ENCODE results near the gene ITGAD.

ITGAD gene

DNA sequence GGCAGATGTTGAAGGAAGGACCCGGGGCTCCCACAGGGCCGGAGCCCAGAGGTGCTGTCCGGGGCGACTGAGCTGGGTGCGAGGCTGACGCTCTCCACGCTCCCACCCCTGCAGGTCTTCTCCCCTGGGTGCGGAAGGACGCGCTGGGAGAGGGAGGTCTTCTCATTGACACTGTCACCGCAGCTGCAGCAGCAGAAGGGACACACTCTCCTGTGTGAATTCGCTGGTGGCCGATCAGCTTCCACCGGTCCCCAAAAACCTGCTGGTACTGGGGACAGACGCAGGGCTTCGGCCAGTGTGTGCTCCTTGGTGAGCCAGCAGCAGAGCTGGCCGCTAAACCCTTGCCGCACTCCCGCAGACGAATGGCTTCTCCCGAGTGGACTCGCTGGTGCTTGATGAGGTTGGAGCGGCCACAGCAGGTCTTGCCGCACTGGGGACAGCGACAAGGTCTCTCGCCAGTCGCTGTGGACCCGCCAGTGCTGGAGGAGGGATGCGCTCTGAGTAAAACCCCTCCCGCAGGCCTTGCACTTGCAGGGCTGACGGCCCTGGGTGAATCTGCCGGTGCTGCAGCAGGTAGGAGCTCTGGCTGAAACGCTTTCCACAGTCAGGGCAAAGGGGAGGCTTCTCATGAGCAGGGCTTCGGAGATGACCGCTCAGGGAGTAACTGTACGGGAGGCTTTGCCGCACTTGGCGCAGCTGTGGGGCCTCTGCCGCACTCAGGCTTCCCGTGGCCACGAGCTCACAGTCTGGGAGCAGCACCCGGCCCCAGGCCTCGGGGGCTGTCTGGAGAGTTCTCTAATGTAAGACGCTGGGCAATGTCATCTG lies 43.3 kb downstream of the ITGAD start:
- TF ChIP-seq CEBPB (IDR thresholded peaks at IDR 0.05) = no peak
- TF ChIP-seq, protein P1, sequence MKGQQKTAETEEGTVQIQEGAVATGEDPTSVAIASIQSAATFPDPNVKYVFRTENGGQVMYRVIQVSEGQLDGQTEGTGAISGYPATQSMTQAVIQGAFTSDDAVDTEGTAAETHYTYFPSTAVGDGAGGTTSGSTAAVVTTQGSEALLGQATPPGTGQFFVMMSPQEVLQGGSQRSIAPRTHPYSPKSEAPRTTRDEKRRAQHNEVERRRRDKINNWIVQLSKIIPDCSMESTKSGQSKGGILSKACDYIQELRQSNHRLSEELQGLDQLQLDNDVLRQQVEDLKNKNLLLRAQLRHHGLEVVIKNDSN (IDR thresholded peaks at IDR 0.05) = no peak
- no peak for TF ChIP-seq EP300 (IDR thresholded peaks at IDR 0.05; ENCODE audit: borderline replicate concordance)
- no peak for TF ChIP-seq CREB1 (IDR thresholded peaks at IDR 0.05; ENCODE audit: low read depth)
- no peak for TF ChIP-seq ZBTB7A (IDR thresholded peaks at IDR 0.05; ENCODE audit: low read depth)
- TF ChIP-seq EGR1 (IDR thresholded peaks at IDR 0.05) = no peak
- no peak for TF ChIP-seq YY1 (IDR thresholded peaks at IDR 0.05; ENCODE audit: low read depth)
- no peak for TF ChIP-seq TCF12 (IDR thresholded peaks at IDR 0.05; ENCODE audit: low read depth)
- no peak for TF ChIP-seq RAD21 (IDR thresholded peaks at IDR 0.05; ENCODE audit: low read depth)

GRCh38 chr16:31438414-31438813 lies 45.3 kb downstream of the ITGAD start:
- TF ChIP-seq EGR1 (IDR thresholded peaks at IDR 0.05) = no peak
- TF ChIP-seq TAF1 (IDR thresholded peaks at IDR 0.05; ENCODE audit: low read depth) = no peak
- TF ChIP-seq TCF12 (IDR thresholded peaks at IDR 0.05; ENCODE audit: low read depth) = no peak
- TF ChIP-seq, protein P1 (IDR thresholded peaks at IDR 0.05) = no peak
- no peak for TF ChIP-seq CREB1 (IDR thresholded peaks at IDR 0.05; ENCODE audit: low read depth)
- no peak for TF ChIP-seq RAD21 (IDR thresholded peaks at IDR 0.05; ENCODE audit: low read depth)
- no peak for TF ChIP-seq CEBPB (IDR thresholded peaks at IDR 0.05)
- no peak for TF ChIP-seq FOXM1 (IDR thresholded peaks at IDR 0.05; ENCODE audit: borderline replicate concordance, low read depth)
- no peak for TF ChIP-seq TEAD4 (IDR thresholded peaks at IDR 0.05)
- TF ChIP-seq, protein P2, sequence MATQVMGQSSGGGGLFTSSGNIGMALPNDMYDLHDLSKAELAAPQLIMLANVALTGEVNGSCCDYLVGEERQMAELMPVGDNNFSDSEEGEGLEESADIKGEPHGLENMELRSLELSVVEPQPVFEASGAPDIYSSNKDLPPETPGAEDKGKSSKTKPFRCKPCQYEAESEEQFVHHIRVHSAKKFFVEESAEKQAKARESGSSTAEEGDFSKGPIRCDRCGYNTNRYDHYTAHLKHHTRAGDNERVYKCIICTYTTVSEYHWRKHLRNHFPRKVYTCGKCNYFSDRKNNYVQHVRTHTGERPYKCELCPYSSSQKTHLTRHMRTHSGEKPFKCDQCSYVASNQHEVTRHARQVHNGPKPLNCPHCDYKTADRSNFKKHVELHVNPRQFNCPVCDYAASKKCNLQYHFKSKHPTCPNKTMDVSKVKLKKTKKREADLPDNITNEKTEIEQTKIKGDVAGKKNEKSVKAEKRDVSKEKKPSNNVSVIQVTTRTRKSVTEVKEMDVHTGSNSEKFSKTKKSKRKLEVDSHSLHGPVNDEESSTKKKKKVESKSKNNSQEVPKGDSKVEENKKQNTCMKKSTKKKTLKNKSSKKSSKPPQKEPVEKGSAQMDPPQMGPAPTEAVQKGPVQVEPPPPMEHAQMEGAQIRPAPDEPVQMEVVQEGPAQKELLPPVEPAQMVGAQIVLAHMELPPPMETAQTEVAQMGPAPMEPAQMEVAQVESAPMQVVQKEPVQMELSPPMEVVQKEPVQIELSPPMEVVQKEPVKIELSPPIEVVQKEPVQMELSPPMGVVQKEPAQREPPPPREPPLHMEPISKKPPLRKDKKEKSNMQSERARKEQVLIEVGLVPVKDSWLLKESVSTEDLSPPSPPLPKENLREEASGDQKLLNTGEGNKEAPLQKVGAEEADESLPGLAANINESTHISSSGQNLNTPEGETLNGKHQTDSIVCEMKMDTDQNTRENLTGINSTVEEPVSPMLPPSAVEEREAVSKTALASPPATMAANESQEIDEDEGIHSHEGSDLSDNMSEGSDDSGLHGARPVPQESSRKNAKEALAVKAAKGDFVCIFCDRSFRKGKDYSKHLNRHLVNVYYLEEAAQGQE (IDR thresholded peaks at IDR 0.05; ENCODE audit: low read depth) = no peak
- TF ChIP-seq ZBTB7A (IDR thresholded peaks at IDR 0.05; ENCODE audit: low read depth) = no peak

GRCh38 chr16:31439519-31439918 lies 46.4 kb downstream of the ITGAD start:
- TF ChIP-seq, protein P2 (IDR thresholded peaks at IDR 0.05; ENCODE audit: low read depth) = no peak
- no peak for TF ChIP-seq NFIC (IDR thresholded peaks at IDR 0.05)
- TF ChIP-seq FOXM1 (IDR thresholded peaks at IDR 0.05; ENCODE audit: borderline replicate concordance, low read depth) = no peak
- no peak for TF ChIP-seq CEBPB (IDR thresholded peaks at IDR 0.05)
- no peak for TF ChIP-seq YY1 (IDR thresholded peaks at IDR 0.05; ENCODE audit: low read depth)
- no peak for TF ChIP-seq EP300 (IDR thresholded peaks at IDR 0.05; ENCODE audit: borderline replicate concordance)
- no peak for TF ChIP-seq RAD21 (IDR thresholded peaks at IDR 0.05; ENCODE audit: low read depth)
- no peak for TF ChIP-seq ZBTB7A (IDR thresholded peaks at IDR 0.05; ENCODE audit: low read depth)
- TF ChIP-seq CREB1 (IDR thresholded peaks at IDR 0.05; ENCODE audit: low read depth) = no peak
- TF ChIP-seq, protein P1 (IDR thresholded peaks at IDR 0.05) = no peak
- TF ChIP-seq, protein P3, sequence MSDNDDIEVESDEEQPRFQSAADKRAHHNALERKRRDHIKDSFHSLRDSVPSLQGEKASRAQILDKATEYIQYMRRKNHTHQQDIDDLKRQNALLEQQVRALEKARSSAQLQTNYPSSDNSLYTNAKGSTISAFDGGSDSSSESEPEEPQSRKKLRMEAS (IDR thresholded peaks at IDR 0.05) = no peak
- TF ChIP-seq TAF1 (IDR thresholded peaks at IDR 0.05; ENCODE audit: low read depth) = no peak
- TF ChIP-seq EGR1 (IDR thresholded peaks at IDR 0.05) = no peak
- no peak for TF ChIP-seq TEAD4 (IDR thresholded peaks at IDR 0.05)
- no peak for TF ChIP-seq TCF12 (IDR thresholded peaks at IDR 0.05; ENCODE audit: low read depth)

DNA sequence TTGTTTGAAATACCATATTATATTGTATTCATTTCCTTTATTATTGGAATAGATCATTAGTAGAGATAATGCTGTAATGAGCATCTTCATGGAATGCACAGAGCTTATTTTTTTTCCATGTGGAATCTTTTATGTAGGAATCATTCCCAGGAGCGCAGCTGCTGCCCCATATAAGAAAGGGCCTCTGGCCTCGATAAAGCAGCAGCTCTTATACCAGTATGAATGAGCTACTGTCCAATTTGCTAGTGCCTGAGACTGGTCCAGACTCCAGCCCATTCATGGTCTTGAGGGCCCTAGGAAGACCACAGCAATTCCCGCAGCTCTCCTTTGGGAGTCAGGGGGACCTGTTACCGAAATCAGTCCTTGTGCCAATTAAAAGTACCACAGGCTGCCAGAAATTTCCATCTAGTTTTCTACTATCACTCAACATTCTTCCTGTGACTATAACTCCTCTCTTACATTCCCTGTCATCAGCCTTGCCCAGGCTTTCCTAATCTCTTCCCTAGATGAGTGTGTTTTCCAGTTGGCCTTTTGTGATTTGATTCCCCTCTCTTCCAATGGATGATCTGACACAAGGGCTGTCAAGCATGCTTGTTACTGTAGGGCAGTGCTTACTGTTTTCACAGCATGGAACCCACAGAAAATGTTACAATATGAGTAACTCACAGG lies 47.5 kb downstream of the ITGAD start:
- TF ChIP-seq, protein P2 (IDR thresholded peaks at IDR 0.05; ENCODE audit: low read depth) = no peak
- TF ChIP-seq TEAD4 (IDR thresholded peaks at IDR 0.05) (no peak), TCF12 (IDR thresholded peaks at IDR 0.05; ENCODE audit: low read depth) (no peak), CREB1 (IDR thresholded peaks at IDR 0.05; ENCODE audit: low read depth) (no peak), CEBPB (IDR thresholded peaks at IDR 0.05) (no peak), TAF1 (IDR thresholded peaks at IDR 0.05; ENCODE audit: low read depth) (no peak), YY1 (IDR thresholded peaks at IDR 0.05; ENCODE audit: low read depth) (no peak), FOXM1 (IDR thresholded peaks at IDR 0.05; ENCODE audit: borderline replicate concordance, low read depth) (no peak), ZBTB7A (IDR thresholded peaks at IDR 0.05; ENCODE audit: low read depth) (no peak), EP300 (IDR thresholded peaks at IDR 0.05; ENCODE audit: borderline replicate concordance) (no peak)
- TF ChIP-seq, protein P3 (IDR thresholded peaks at IDR 0.05) = no peak
- TF ChIP-seq, protein P1 (IDR thresholded peaks at IDR 0.05) = no peak

All from Ishikawa (cell line).